Measurements from ENCODE around the gene CAMTA1.
A peak's percentile ranks its signal among the peaks of the same experiment; 100 is the strongest.

Gene CAMTA1

GRCh38 chr1:7430691-7431090 lies 645.4 kb downstream of the CAMTA1 start:
- peak; percentile 31; the same call in 2 of the 3 replicates for ATAC-seq
- no peak for TF ChIP-seq GLIS3 (CRISPR knock-in tag; IDR thresholded peaks at IDR 0.05)
- TF ChIP-seq PATZ1 (CRISPR knock-in tag; IDR thresholded peaks at IDR 0.05; ENCODE audit: borderline replicate concordance) = no peak
- TF ChIP-seq POU6F1 (CRISPR knock-in tag; IDR thresholded peaks at IDR 0.05; ENCODE audit: borderline replicate concordance, low read depth) = no peak
- TF ChIP-seq ZFP30 (CRISPR knock-in tag; IDR thresholded peaks at IDR 0.05) = no peak
- no peak for TF ChIP-seq ZFP3 (CRISPR knock-in tag; IDR thresholded peaks at IDR 0.05)

GRCh38 chr1:7432102-7432899 lies 647.0 kb downstream of the CAMTA1 start:
- no peak for TF ChIP-seq TSHZ2 (CRISPR knock-in tag; IDR thresholded peaks at IDR 0.05)
- TF ChIP-seq ZNF565 (CRISPR knock-in tag; conservative IDR thresholded peaks at IDR 0.05; ENCODE audit: low read depth) = no peak
- no peak for TF ChIP-seq ZNF70 (CRISPR knock-in tag; IDR thresholded peaks at IDR 0.05)
- TF ChIP-seq ZNF8 (CRISPR knock-in tag; IDR thresholded peaks at IDR 0.05) = no peak
- no peak for TF ChIP-seq PATZ1 (CRISPR knock-in tag; IDR thresholded peaks at IDR 0.05; ENCODE audit: borderline replicate concordance)
- TF ChIP-seq ZC3H10 (CRISPR knock-in tag; IDR thresholded peaks at IDR 0.05) = no peak
- no peak for TF ChIP-seq CSDC2 (CRISPR knock-in tag; IDR thresholded peaks at IDR 0.05)
- TF ChIP-seq ZFP30 (CRISPR knock-in tag; IDR thresholded peaks at IDR 0.05) = no peak
- TF ChIP-seq GLIS3 (CRISPR knock-in tag; IDR thresholded peaks at IDR 0.05) = no peak
- no peak for TF ChIP-seq BACH2 (CRISPR knock-in tag; IDR thresholded peaks at IDR 0.05; ENCODE audit: borderline replicate concordance)
- TF ChIP-seq ARNTL (CRISPR knock-in tag; IDR thresholded peaks at IDR 0.05; ENCODE audit: borderline replicate concordance, low read depth) = no peak
- TF ChIP-seq CREB5 (CRISPR knock-in tag; IDR thresholded peaks at IDR 0.05; ENCODE audit: low read depth) = no peak
- TF ChIP-seq CSRNP3 (CRISPR knock-in tag; IDR thresholded peaks at IDR 0.05) = no peak
- TF ChIP-seq ESRRG (CRISPR knock-in tag; IDR thresholded peaks at IDR 0.05) = no peak
- no peak for TF ChIP-seq OSR1 (CRISPR knock-in tag; IDR thresholded peaks at IDR 0.05)
- TF ChIP-seq POU6F1 (CRISPR knock-in tag; IDR thresholded peaks at IDR 0.05; ENCODE audit: borderline replicate concordance, low read depth) = no peak
- TF ChIP-seq ISL1 (CRISPR knock-in tag; IDR thresholded peaks at IDR 0.05) = no peak
- no peak for TF ChIP-seq ZFP3 (CRISPR knock-in tag; IDR thresholded peaks at IDR 0.05)
- no peak for TF ChIP-seq TCF4 (CRISPR knock-in tag; IDR thresholded peaks at IDR 0.05; ENCODE audit: borderline replicate concordance)
- ATAC-seq = no peak
